Measurements from ENCODE around the gene CALM1.

The CALM1 gene

GRCh38 chr14:90396341-90397339 is at the start of gene CALM1:
TSS of gene CALM1 (plus strand) at chr14:90397029. CDS start at chr14:90397231, 202 bp downstream.
- DNase-seq (ENCODE audit: low spot score): peak; percentile 91

DNA sequence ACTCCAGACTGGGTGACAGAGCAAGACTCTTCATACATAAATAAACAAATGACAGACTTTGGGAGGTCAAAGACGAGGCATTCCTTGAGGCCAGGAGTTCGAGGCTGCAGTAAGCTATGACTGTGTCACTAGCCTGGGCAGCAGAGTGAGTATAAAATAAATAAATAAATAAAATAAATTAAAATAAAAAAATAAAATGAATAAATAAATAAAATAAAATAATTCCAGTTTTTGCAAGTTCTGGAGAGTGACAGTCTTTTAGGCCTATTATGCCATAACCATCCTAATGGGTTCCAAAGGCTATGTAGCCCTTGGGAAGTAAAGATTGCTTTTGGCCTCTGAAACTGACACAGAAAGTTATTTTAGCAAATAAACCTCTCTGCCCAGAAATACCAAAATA is 48.6 kb upstream of the CALM1 start:
- DNase-seq (ENCODE audit: low spot score): no peak

GRCh38 chr14:90349739-90350138 is 47.1 kb upstream of the CALM1 start:
- DNase-seq (ENCODE audit: low spot score): no peak

DNA sequence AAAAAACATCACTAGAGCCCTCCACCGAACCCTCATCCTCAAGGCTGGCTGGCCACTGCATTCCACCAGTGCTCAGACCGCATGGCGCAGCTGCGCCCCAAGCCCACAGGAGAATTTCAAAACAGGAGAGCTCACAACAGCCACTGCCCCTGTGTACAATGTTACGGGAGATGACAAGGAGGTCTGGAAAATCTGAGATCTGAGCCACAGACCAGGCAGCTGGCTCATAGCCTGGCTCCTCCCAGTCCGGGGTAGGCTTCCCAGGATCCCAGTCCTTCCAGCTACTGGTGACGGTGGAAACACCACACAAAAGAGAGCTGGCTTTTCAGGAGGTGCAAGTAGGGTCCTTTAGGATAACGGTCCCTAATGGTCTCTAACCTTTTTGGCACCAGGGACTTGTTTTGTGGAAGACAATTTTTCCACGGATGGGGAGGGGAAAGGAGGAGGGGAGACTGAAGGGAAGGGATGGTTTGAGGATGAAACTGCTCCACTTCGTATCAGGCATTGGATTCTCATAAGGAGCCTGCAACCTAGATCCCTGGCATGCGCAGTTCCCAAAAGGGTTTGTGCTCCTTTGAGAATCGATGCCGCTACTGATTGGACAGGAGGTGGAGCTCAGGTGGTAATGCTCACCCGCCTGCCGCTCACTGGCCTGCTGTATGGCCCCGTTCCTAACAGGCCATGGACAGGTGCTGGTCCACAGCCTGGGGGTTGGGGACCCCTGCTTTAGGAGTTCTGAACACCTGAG is 42.1 kb upstream of the CALM1 start:
- DNase-seq (ENCODE audit: low spot score): no peak

GRCh38 chr14:90355540-90356518 is 41.0 kb upstream of the CALM1 start:
- DNase-seq (ENCODE audit: low spot score): no peak

- DNase-seq (ENCODE audit: low spot score): no peak
Observed at GRCh38 chr14:90356925-90357324, 39.9 kb upstream of the CALM1 start.

- DNase-seq (ENCODE audit: low spot score): no peak
Observed at GRCh38 chr14:90358359-90358758, 38.5 kb upstream of the CALM1 start.

DNA sequence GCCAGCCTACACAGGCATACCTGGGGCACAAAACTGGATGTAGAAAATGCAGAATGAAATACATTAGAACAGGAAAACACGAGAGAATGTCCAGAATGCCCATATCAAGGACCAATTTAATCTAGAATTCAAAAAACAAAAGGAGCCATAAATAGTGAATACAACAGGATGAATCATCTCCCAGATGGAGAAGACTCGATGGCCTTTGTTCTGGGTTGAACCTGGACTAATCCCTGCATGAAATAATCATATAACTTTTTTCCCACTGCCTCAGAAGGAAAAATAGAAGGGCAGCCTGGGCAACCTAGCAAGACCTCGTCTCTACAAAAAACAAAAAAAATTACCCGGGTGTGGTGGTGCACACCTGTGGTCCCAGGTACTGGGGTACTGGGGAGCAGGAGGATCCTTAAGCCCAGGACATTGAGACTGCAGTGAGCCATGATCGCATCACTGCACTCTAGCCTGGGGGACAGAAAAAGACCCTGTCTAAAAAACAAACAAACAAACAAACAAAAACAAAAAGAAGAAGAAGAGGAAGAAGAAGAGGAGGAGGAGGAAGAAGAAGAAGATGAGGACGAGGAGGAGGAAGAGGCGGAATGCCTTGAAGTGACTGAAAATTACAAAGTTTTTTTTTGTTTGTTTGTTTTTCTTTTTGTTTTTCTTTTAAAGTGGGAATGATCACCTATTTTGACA is 34.8 kb upstream of the CALM1 start:
- no peak for DNase-seq (ENCODE audit: low spot score)

DNA sequence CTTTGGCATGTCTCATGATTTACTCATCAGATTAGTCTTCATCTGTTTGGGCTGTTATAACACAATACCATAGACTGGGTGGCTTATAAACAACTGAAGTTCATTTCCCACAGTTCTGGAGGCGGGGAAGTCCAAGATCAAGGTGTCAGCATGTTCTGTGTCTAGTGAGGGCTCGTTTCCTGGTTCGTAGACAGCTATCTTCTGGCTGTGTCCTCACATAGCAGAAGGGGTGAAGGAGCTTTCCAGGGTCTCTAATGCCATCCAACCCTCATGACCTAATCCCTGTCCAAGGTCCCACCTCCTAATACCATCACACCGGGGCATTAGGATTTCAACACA is 34.3 kb upstream of the CALM1 start:
- no peak for DNase-seq (ENCODE audit: low spot score)

DNA sequence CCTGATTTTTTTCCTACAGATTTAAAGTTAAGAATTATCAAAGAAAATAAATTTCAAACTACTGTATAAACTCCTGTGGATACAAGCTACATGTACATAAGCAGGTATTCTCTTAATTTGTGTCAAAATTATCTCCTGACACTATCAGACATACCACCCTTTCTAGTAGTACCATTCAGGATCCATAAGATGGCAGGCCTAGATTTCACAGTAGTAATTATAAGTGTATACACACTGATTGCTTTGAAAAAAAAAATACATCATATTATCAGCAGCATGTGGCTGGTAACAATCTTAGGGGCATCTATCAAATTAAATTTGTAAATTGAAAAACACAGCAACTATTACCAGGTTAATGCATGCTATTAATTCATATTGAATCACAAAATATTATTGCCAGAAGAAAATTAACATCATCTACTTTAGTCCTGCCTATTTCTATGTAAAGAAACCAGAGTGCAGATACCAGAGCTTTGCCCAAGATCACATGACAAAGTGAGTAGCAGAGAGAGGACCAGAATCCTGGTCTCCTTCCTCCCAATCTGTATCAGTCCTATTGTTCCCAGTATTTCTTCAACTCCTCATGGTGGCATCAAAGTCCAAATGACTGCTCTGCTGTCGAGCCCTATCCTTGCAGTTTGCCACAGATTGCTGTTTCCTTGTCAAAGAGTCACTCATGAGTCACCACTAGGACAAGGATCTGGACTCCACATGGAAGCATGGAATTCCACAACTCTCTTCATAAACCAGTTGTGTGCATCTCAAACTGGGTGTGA is 27.7 kb upstream of the CALM1 start:
- peak; percentile 43 for DNase-seq (ENCODE audit: low spot score)

- no peak for DNase-seq (ENCODE audit: low spot score)
Observed at GRCh38 chr14:90373887-90374286, 22.9 kb upstream of the CALM1 start.

DNA sequence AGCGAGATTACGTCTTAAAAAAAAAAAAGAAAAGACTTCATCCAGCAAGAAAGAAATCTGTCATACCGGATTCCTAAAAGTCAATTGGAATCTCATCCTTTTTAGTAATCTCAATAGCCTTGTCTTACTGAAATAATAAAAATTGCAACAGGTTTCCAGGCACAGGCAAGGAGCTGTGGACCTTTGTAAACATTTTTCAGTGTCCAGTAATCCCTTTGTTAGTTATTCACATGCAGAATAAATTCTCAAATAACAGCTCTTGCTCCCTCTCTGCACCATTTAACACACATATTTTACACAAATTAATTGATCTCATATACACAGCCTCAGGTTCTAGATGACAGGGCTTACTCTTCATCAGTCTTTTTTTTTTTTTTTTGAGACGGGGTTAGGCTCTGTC is 22.0 kb upstream of the CALM1 start:
- DNase-seq (ENCODE audit: low spot score): no peak

DNA sequence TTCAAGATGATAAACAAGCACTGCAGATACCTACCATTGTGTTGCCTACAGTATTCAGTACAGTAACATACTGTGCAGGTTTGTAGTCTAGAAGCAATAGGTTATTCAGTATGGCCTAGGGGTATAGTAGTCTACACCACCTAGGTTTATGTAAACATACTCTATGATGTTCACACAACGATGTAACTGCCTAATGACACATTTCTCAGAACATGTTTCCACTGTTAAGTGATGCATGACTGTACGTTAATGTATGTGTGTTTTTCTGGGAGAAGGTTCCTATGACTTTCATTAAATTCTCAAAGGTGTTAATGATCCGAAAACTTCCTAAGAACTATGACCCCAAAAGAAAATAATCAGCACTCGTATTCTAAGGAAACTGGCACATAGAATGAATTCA is 20.9 kb upstream of the CALM1 start:
- DNase-seq (ENCODE audit: low spot score): no peak

DNA sequence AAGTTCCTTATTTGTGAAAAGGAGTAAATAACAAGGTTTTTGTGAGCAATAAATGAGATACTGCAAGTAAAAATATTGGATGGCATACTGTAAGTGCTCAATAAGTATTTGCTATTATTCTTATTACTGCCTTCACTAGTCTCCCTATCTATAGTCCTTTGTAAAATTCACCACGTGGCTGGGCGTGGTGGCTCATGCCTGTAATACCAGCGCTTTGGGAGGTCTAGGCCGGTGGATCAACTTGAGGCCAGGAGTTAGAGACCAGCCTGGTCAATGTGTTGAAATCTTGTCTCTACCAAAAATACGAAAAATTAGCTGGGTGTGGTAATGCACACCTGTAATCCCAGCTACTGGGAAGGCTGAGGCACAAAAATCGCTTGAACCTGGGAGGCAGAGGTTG is 18.6 kb upstream of the CALM1 start:
- no peak for DNase-seq (ENCODE audit: low spot score)

DNA sequence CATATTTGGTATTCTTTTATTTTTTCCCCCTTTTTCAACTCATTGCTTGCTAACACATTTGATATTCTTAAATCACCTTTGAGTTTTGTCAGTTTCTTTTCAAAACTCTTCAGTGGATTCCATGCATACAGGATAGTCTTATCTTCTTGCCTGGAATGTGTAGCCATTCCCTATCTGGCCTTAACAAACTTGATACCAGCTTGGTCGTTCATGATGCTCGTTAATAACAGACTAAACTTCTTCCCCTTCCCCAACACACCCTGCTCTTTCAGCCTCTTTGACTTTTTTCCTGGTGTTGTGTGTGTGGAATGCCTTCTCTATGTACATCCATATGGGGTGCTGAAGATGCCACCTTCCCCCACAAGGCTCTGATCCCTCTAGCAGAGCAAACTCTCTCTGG is 17.7 kb upstream of the CALM1 start:
- no peak for DNase-seq (ENCODE audit: low spot score)

DNA sequence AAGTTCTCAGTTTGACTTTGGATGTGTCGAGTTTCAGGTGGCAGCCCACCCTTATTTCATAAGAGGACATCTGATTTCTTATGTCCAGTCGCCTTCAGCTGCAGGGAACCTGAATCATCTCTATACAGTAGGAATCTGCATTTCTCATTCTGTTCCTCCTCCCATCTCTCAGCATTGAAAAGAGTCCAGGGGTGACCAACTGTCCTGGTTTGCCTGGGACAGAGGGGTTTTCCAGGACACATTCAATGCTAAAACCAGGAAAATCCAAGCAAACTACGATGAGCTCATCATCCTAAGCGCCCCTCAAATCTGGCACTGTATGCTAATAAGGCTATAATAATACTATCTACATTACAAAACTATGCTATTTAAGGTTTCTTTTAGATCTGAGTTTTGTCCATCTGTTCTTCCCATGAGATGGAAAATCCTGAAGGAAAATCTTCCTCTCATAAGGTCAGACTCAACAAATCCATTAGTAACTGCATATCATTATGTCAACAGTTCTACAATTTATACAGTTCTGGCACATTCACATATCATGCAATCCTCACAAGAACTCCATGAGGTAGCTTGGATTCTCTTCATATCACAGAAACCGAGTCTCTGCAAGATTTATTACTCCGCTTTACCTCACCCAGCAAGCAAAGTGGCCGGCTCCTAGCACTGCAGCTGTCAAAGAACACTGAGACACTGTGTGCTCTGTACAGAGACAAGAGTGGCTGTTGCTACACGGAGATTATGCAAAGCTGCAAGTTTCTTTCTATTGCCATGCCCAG is 15.6 kb upstream of the CALM1 start:
- DNase-seq (ENCODE audit: low spot score): peak; percentile 87

- DNase-seq (ENCODE audit: low spot score): peak; percentile 58
Observed at GRCh38 chr14:90381999-90382451, 14.8 kb upstream of the CALM1 start.

DNA sequence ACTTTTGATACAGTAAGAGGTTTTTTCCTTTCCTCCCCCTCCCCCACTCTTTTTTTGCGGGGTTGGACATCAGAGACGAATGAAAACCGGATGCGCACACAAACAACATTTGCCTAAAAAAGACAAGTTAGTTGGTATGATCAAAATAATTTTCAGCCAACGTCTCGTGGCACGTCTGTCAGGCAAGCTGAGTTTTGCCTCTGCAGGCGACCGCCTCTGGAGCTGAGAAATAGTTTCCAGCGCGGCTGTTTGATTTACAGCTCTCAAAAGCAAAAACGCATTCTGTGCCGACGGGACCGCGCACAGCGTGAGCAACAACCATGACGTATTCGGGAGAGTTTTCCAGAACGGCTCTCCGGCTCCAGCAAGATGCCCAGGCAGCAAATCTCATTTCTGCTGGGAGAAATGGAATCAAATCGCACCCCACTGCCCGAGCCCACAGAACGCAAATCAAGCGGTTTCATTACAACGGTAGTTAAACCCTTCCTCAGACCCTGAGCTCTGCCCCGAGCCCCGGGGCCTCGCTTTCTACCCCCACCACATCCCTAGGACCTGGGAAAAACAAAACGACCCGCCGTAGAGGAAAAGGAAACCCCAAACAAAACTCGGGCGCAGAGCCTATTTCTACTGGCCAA is 14.2 kb upstream of the CALM1 start:
- peak; percentile 88 for DNase-seq (ENCODE audit: low spot score)

- peak; percentile 99 for DNase-seq (ENCODE audit: low spot score)
Observed at GRCh38 chr14:90383126-90383730, 13.6 kb upstream of the CALM1 start.
